GM04503 (cell line): Measurements from ENCODE around the gene PDIA4.
"Not testable (repeated sequence)": the region's sequence is repeated elsewhere in the genome, so short reads cannot be mapped to it uniquely, and the experiment has no call there.

ENCODE experiments used
- DNase-seq: peaks from one replicate; pipeline ENCODE4 v3.0.0-alpha.2; 2012; ENCODE audit warnings: low read depth

The PDIA4 gene

DNA sequence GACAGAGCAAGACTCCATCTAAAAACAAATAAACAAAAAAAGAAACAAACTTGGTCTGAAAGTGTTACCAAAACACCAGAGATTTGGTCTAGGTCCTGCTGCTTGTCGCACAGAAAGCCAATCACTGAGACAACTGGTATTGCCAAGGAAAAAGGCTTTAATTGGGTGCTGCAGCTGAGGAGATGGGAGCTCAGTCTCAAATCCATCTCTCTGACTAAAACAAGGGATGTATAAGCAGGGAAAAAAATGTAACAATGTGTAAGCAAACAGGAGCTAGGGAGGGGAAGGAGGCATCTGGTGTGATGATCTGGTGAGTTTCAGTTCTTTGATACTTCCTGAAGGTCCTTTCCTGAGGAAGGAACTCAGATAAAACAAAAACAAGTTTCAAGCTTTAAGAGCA is 8.4 kb upstream of the PDIA4 start:
- DNase-seq, result no peak

DNA sequence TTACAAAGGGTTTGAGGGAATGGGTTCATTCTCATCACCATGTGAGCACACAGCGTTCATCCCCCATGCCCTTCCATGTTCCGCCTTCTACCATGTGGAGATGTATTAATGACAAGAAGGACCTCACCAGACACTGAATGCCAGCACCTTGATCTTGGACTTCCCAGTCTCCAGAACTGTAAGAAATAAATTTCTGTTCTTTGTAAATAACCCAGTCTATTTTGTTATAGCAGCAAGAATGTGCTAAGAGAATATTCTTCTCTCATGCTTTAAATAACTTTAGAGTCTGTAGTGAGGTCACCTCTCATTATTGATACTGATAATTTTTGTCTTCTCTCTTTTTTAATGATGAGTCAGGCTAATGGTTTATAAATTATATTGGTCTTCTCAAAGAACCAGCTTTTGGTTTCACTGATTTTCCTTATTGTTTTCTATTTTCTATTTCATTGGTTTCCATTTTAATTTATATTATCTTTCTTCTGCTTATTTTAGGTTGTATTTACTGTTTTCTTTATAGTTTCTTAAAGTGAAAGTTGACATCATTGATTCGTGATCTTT is 3.1 kb upstream of the PDIA4 start:
- no peak for DNase-seq

DNA sequence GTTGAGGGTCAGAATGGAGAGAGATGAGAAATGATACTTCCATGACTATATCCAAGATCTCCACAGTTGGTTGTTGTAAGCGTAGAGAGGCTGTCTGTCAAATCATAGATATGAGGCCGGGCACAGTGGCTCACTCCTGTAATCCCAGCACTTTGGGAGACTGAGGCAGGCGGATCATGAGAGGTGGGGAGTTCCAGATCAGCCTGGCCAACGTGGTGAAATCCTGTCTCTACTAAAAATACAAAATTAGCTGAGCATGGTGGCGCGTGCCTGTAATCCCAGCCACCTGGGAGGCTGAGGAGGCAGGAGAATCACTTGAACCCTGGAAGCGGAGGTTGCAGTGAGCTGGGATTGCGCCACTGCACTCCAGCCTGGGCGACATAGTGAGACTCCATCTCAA is 2.1 kb upstream of the PDIA4 start:
- DNase-seq, result not testable (repeated sequence)

DNA sequence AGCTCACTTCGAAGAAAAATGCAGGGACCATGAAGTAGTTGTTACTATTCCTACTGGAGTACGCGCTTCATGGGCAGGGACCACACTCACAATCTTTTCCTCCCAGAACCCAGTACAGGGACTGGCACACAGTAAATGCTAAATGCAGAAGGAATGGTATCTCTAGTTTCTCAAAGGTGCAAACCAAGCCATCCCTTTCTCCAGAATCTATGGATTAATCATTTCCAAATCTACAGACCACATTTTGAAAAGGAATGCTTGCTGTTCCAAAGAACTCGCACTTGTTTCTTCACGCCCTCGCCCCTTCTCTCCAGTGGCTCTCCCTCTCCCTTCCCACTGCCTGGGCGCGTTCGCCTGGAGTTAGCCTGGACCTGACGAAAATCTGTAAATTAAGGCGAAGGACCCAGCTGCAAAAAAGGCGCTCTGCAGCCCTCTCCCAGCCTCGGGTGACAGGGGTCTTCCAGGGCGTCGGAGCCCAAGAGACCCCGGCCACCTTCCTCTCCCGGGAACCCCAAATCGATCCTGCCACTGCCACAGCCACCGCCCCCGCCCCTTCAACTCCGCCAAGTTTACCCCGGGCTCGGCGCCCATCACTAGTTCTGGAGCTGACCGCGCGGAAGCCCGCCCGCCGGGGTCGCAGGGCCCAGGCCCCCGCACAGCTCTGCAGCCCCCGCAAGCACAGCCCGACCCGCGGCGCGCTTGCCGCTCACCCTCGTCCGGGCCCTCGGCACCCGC is 527 bp downstream of the PDIA4 start:
- DNase-seq, result no peak

DNA sequence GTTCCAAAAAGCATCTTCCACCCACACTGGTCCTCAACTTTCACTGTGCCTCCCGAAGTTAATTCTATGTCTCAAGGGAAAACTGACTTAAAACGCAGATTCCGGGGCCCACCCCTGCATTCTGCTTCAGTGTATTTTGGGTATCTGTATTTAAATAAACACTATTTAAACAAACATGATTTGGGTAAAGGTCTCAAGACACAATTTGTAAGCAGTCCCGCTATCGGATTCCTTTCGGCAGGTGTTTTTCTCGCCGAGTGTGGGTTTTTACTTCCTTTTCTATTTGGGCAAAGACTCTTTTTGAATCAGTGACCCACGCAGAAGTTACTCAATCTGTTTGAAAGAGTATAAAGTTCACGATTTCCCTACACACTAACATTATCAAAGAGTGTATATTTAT is 1.2 kb downstream of the PDIA4 start:
- no peak for DNase-seq

DNA sequence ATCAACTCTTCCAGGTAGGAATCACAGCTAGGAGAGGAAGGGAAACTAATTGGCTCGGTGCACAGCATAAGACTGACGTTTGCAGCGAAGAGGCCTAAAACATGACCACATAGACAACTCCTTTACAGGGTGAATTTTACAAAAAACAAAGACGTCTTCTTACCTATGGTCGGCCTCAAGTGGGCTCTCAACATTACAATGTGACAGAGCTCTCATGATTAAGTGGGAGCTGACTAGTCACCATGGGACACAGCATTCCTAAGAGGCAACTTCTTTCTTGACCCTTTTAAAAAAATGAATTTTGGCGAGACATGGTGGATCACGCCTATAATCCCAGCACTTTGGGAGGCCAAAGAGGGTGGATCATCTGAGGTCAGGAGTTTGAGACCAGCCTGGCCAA is 4.6 kb downstream of the PDIA4 start:
- DNase-seq, result no peak

DNA sequence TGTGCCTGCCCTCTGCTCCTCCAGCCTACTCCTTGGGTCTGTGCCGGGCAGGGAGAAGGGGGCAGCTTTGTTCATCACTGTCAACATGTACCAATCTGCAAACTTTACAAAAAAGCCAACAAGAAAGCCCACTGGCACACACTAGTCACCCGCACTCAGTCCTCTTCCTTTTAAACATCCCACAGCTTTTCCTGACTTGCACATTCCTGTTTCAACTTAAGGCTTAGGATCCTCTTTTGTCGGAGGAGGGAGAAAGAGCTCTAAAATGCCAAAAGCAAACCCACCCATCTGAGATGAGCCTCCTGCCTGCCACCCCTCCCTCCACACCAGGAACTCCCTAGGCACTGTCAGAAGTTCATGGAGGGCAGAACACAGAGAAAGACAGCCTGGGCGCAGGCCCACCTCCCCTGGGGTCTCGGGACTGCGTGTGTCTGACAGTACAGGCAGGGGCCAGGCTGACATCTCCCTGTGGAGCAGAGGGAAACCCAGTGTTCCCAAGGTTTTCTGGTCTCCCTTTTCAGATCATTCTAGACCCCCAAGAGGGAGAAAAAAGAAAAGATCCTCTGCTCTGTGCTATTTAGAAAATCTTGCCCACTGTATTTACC is 5.4 kb downstream of the PDIA4 start:
- DNase-seq, result no peak

DNA sequence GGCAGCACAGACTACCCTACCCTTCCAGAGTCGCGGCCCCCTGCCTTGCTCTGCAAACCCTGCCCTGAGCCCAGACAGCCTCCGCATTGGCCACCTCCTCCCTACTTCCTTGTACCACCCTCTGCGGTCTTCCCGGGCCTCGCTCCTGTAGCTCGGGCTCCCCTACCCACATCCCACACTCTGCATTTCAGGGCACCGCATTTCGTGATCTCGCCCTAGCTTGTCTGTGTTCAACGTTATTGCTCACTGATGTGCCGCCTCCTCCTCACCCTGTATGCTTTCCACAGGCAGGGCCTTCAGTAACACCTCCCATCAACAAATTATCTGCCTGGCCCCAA is 6.6 kb downstream of the PDIA4 start:
- no peak for DNase-seq

DNA sequence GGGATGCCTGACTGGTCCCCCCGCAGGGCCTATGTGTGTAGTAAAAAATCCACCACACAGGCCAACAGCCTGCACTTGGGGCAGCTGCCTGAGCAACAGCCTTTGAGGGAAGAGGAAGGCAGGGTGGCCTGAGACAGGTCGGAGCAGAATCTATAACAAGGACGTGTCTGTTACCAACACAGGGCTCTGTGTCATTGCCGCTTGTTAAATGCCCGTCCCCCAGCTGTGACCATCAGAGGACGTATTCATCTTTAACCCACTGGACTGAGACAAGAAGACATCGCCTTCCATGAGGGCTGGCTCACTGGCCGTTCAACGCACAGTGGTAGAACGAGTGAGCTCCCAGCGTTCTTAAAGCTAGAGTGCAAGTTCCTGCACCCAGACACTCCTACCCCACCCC is 7.8 kb downstream of the PDIA4 start:
- no peak for DNase-seq

DNA sequence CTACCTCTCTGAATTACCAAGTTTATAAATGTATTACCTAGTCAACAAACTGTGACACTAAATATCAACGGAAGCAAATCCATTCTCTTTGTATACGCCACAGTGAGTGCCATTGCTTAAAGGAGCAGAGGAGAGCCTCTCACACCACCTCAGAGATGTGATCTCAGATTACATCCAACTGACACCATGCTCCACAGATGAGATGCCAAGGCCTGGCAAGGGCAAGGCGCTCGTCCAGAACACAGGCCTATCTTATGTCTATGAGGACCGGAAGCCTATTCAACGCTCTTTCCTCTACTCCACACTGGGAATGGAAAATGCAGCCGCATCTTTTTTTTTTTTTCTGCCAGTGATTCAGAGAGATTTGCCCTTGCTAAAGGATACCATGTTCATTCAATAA is 11.4 kb downstream of the PDIA4 start:
- DNase-seq, result no peak

DNA sequence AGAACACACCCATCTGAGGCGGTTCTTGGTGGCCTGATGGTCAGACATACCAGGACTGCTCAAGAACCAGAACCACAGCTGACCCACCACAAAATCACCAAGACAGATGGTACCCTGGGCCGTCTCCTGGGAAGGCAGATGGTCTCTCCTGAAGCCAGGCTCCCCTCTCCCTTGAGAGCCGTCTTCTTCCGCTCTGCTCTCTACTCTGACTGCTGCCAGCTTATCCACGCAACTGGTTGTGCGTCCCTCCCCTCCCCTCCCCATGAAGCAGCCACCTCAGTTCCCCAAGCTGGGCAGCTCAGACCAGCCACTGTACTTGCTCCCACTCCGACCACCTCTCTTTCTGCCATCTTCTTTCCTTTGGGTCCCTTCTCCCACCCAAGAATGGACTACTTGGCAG is 14.0 kb downstream of the PDIA4 start:
- DNase-seq, result no peak

DNA sequence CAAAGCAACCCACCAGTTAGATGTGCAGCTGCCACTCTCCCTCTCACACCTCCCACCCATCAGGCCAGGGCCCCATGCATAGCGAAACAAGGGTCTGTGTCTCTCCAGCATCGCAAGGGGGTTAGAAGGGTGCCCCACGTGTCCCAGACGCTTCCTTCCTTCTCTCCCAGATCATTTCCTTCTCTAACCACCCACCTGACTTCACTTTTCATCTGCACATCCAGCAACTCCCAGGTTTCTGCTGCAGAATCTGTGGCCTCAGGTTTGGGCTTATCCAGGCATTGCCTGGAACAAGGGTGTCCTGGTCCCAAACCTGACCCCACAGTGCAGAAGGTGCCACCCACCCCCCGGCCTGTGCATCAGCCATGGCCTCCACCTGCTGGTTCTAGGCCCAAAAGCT is 14.4 kb downstream of the PDIA4 start:
- DNase-seq, result no peak

DNA sequence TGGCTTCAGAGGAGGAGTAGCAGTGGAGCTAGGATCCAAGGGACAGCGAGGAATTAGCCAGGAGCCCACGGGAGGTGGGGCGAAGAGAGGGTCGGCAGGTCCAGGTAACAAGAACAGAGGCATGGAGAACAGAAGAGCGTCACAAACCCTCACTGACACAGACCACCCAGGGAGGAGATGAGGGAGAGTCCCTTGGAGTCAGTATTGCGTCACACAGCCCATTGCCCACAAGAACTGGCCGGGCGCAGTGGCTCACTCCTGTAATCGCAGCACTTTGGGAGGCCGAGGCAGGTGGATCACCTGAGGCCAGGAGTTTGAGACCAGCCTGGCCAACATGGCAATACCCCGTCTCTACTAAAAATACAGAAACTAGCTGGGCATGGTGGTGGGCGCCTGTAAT is 15.6 kb downstream of the PDIA4 start:
- DNase-seq, result not testable (repeated sequence)

DNA sequence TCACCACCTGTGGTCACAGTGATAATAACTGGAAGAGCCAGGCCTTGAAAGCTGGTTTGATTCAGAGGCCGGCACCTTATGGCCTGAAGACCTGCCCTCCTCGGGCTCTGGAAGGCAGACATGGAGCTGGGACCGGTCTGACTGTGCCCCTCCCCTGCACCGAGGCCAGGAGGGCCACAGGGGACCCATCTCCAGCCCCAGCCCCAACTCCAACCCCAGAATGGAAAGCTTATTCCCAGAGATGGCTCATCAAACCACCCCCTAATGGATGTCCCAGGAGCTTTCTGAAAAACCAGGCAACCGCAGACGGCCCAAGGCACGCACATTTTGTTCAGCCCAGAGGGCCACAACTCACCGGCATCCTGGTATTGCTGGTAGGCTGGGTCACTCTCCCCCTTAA is 16.8 kb downstream of the PDIA4 start:
- no peak for DNase-seq

DNA sequence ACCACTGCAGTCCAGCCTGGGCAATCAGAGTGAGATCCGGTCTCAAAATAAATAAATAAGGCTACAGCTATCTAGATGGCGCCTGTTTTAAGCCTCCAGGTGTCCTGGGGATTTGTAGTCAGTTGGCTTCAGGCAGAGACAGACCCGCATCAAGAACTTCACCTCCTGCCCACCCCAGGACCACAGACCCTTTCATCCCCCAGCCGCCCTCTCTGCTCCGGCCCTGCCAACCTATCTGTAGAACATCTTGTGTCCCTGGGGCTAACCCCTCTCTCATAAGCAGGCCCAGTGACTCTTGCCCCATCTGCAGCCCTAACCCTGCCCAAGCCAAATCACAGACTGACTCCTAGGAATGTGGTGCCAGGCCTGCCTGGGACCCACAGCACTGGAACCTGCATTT is 17.9 kb downstream of the PDIA4 start:
- no peak for DNase-seq

DNA sequence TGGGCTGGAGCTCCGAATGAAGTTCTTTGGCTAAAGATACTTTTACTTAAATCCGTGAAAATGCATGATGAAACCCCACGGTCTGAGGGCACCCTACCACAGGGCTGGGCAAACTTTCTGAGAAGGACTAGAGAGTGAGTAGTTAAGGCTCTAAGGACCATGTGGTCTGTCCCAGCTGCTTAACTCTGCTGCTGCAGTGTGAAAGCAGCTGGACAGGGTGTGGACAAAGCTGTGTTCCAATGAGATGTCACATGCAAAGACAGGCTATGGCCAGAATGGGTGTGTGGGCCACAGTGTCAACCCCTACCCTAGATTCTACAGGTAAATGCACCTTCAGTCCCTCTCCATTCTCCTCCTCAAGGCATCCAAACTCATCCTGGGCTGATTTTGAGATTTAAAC is 18.8 kb downstream of the PDIA4 start:
- DNase-seq, result no peak

DNA sequence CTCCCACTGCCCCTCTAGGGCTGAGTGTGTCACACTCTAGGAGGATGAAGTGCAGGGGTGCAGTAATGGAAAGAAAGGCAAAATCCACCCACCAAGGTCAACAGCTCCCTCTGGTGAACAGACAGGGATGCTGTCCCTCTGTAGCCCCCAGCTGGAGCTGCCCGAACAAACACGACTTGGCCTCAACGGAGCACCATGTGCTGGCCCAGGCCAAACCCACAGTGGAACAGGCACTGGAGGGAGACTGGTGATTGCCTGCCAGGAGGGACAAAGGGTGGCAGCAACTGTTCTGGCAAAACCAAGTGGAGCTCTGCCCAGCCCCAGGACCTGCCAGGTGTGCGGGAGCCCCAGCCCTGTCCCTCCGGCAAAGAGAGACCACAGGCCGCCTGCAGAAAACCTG is 20.7 kb downstream of the PDIA4 start:
- no peak for DNase-seq

DNA sequence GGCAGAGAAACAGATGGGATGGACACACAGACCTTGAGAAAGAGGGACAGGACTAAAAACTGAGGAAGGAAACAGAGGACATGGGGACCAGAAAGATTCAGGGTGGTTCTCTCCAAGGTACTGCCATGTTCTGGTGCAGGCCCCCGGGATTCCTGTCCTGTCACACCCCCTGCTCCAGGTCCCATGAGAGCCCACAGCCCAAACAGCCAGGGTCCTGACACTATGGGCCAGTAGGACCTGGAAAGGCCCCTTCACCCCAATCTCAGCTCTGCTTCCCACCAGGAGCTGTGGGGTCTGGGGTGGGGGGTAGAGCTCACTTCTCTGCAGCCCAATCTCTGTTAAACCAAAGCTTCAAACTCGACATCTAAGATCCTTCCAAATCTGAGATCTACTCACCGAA is 21.2 kb downstream of the PDIA4 start:
- DNase-seq, result no peak

DNA sequence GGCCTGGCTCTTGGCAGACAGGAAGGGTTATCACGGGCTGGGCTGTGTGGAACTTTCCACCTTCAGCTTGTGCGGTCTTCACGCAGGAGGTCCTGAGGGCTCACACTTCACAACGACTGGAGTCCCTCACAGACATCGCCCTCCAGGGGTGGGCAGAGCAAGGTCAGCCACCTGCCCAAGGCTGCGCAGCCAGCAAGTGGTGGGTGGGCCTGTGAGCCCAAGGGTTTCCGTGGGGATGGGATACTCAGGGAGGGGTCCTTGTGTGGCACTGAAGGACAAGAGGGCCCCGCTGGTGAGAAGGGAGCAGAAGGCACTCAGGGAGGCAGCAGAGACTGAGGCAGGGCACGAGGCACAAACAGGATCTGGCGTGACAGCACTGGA is 22.0 kb downstream of the PDIA4 start:
- no peak for DNase-seq

DNA sequence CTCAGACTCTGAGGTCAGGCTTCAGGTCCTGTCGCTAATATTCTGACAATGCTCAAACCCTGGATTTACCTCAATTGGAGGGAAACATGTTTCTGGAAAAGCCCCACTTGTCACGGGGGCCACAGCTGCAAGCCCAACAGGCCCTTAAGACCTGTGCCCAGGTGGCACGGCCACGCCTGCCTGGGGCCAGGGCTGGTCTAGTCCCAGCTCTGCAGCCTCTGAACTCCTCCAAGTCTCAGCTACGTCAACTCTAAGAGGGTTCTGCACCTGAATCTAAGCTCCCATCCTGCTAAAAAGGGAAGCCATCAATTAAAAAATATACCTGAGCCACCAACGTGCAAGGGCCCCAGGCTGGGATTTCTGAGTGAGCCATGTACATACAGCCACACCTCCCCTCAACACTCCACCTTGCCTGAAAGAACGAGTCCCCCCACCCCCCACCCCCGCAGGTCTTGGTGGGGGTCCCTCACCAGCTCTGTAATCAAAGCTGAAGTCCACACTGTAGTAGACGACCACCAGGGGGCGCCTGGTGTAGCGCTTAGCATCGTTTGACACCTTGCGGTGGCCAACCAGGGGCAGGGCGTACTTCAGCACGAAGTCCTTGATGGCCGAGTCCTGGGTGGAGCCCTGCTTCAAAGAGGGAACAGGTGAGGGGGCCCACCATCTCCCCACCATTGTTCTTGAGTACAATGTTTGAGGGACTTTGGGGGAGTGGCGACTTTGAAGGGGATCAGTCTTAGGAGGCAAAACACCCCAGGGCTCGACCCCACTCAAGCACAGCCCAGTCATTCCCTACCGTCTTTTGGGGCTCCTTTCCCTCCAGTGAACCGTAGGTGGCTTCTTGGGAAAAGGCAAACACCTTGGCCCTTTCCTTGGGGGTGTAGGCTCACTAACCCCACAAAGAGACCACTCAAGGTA is 22.6 kb downstream of the PDIA4 start:
- no peak for DNase-seq

DNA sequence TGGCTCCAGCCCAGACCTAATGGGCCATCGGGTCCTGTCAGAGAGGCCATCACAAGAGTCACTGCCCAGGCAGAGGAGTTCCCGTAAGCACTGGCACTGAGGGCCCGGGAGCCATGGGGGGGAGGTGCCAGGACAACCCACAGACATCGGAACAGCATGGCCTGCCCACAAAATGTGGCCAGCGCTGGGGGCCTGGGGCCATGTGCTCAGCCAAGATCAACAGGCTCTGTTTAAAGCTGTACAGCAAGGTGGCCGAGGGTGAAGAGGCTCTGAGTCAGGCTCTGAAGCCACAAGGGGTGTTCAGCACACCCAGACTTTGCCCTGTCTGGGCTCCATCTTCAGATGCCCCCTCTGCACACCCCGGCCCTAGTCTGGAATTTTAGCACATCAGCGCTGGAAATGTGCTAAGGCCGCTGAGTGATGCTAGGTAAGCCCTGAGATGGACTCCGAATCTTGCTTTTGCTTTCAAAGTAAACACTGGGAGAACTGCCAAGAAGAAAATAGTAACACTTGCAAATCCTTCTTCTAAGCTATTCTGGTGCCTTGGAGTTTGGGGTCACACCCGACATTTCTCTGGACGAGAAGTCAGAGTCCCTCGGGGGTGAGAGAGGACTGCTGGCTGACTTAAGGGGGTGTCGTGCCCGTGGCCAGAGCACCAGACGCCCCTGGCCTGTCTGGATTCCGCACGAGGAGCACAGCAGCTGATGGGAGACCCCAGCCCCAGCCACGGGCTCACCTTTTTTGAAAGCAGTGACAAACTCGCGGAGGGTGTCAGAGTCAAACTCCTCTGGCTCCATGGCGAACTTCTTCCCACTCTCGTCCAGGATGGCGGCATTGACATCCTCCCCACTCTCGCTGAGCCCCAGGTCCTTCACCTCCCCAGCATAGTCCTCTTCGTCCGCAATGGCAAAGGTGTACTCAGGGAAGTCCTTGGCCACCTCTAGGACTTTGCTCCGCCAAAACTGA is 23.6 kb downstream of the PDIA4 start:
- no peak for DNase-seq
